ENCODE results near the gene RBM27. TPM values are rescaled to one million over a fixed set of nuclear protein-coding genes. Genes with fewer than 3 reads are reported as not detected.

Gene RBM27
- polyA plus RNA-seq, 3 donors = 2.5 to 6.2 (median 3.9) TPM

GRCh38 chr5:146243247-146243646 lies 39.8 kb downstream of the RBM27 start:
- H3K4me1 Mint-ChIP-seq = no peaks in the 10 kb centered on the region
- Histone ChIP-seq H4K20me1 (ENCODE audit: insufficient read depth, low read length) (peaks cover 9% of the 10 kb centered on the region), H3K9me3 (replicated peaks in 1 of 2; ENCODE audit: control insufficient read depth in 1 of 2, insufficient read depth in 1 of 2, low read length in 2 of 2) (no peaks in the 10 kb centered on the region), H3K36me3 (replicated peaks in 1 of 2; ENCODE audit: control insufficient read depth in 1 of 2, insufficient read depth in 2 of 2, low read length in 2 of 2) (peaks cover 54 to 83% of the 10 kb centered on the region in 2 donors), H3K27ac (ENCODE audit: low read depth in 1 of 2, low read length in 2 of 2) (no peak overlapping the region), H3K79me2 (ENCODE audit: insufficient read depth, low read length) (no peaks in the 10 kb centered on the region), H3K27me3 (ENCODE audit: control insufficient read depth in 2 of 2, insufficient read depth in 2 of 2, low read length in 2 of 2) (no peaks in the 10 kb centered on the region), H3K4me2 (replicated peaks; ENCODE audit: extremely low read depth, low read length, poor library complexity, severe bottlenecking) (no peak overlapping the region), H3K9ac (ENCODE audit: insufficient read depth, low read length, poor library complexity, severe bottlenecking) (no peak overlapping the region), H2AFZ (ENCODE audit: insufficient read depth, low read depth, low read length, poor library complexity, severe bottlenecking) (no peak overlapping the region), H3K4me3 (replicated peaks in 1 of 3; ENCODE audit: low read depth in 2 of 3, low read length in 3 of 3) (no peak overlapping the region), H3K4me1 (ENCODE audit: control insufficient read depth in 1 of 2, insufficient read depth in 2 of 2, low read length in 2 of 2) (no peaks in the 10 kb centered on the region)
- H3K27me3 Mint-ChIP-seq (ENCODE audit: low read depth in 3 of 3) = no peaks in the 10 kb centered on the region
- H3K9me3 Mint-ChIP-seq = no peaks in the 10 kb centered on the region
- no peak for DNase-seq
- H3K36me3 Mint-ChIP-seq = peaks cover 53 to 67% of the 10 kb centered on the region in 2 donors
- no CpG with 5 or more reads among the region's 3 CpGs for WGBS (ENCODE audit: insufficient coverage)
- no peak overlapping the region for H3K4me3 Mint-ChIP-seq
- H3K27ac Mint-ChIP-seq = no peak overlapping the region
- no peak for TF ChIP-seq CTCF (IDR thresholded peaks at IDR 0.05)
- intact Hi-C loops (cut with micrococcal nuclease) = no loop called here

GRCh38 chr5:146248561-146248960 lies 45.2 kb downstream of the RBM27 start:
- H3K9me3 Mint-ChIP-seq = no peaks in the 10 kb centered on the region
- no peak for DNase-seq
- no peaks in the 10 kb centered on the region for H3K79me2 ChIP-seq (ENCODE audit: insufficient read depth, low read length)
- H3K27ac Mint-ChIP-seq = peak overlapping the region in 1 of 7 donors; percentile 41
- no peak overlapping the region for H3K4me2 ChIP-seq (replicated peaks; ENCODE audit: extremely low read depth, low read length, poor library complexity, severe bottlenecking)
- no peaks in the 10 kb centered on the region for H3K4me1 Mint-ChIP-seq
- no peaks in the 10 kb centered on the region for H3K9me3 ChIP-seq (replicated peaks in 1 of 2; ENCODE audit: control insufficient read depth in 1 of 2, insufficient read depth in 1 of 2, low read length in 2 of 2)
- no peaks in the 10 kb centered on the region for H3K27me3 Mint-ChIP-seq (ENCODE audit: low read depth in 3 of 3)
- no peaks in the 10 kb centered on the region for H3K4me1 ChIP-seq (ENCODE audit: control insufficient read depth in 1 of 2, insufficient read depth in 2 of 2, low read length in 2 of 2)
- H3K4me3 Mint-ChIP-seq = no peak overlapping the region
- no peak for TF ChIP-seq CTCF (IDR thresholded peaks at IDR 0.05)
- H3K27me3 ChIP-seq (ENCODE audit: control insufficient read depth in 2 of 2, insufficient read depth in 2 of 2, low read length in 2 of 2) = no peaks in the 10 kb centered on the region
- H3K27ac ChIP-seq (ENCODE audit: low read depth in 1 of 2, low read length in 2 of 2) = no peak overlapping the region
- intact Hi-C loops (cut with micrococcal nuclease) = no loop called here
- peaks cover 57 to 76% of the 10 kb centered on the region in 2 donors for H3K36me3 Mint-ChIP-seq
- H2AFZ ChIP-seq (ENCODE audit: insufficient read depth, low read depth, low read length, poor library complexity, severe bottlenecking) = no peak overlapping the region
- H3K9ac ChIP-seq (ENCODE audit: insufficient read depth, low read length, poor library complexity, severe bottlenecking) = no peak overlapping the region
- peaks cover 49 to 86% of the 10 kb centered on the region in 2 donors for H3K36me3 ChIP-seq (replicated peaks in 1 of 2; ENCODE audit: control insufficient read depth in 1 of 2, insufficient read depth in 2 of 2, low read length in 2 of 2)
- WGBS (ENCODE audit: insufficient coverage) = 92% methylated on average over 2 of the region's 5 CpGs
- peaks cover 9% of the 10 kb centered on the region for H4K20me1 ChIP-seq (ENCODE audit: insufficient read depth, low read length)
- H3K4me3 ChIP-seq (replicated peaks in 1 of 3; ENCODE audit: low read depth in 2 of 3, low read length in 3 of 3) = no peak overlapping the region
